LNCaP clone FGC (cell line): ENCODE data around the gene PIEZO2.

Source experiments
- DNase-seq: peaks from one replicate; pipeline ENCODE4 v3.0.0-alpha.2; 2011; ENCODE audit warnings: low read depth
- H3K4me3 ChIP-seq: 2 replicates; pipeline ENCODE4 v1.5.1; 2011; ENCODE audit warnings: mild to moderate bottlenecking, low read depth, low read length, control low read depth
- CTCF ChIP-seq: IDR thresholded peaks from 2 replicates; pipeline ENCODE4 v1.5.1; 2012; ENCODE audit warnings: mild to moderate bottlenecking; ENCODE audit not compliant: control insufficient read depth, insufficient read depth; ENCODE audit errors: extremely low read depth

Gene PIEZO2

DNA sequence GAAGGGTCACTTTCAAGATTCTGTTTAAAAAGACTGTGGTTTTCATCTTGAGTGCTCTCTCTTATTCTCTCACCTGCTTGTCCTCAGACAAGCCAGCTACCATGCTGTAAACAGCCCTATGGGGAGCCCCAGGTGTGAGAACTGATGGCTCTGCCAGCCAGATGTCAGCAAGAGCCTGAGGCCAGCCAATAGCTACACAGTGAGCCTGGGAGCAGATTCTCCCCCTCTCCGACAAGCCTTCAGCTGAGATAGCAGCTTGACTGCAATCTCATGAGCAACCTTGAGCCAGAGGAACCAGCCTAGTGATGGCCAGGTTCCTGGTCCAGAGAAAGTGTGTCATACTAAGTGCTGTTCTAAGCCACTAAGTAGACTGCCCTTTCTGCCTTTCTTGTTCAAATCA lies 351.5 kb downstream of the PIEZO2 start:
- H3K4me3 ChIP-seq, result no peak overlapping the region
- no peak for TF ChIP-seq CTCF
- DNase-seq, result no peak

GRCh38 chr18:10794771-10795170 lies 354.6 kb downstream of the PIEZO2 start:
- DNase-seq, result no peak
- H3K4me3 ChIP-seq, result no peak overlapping the region
- TF ChIP-seq CTCF, result no peak

- TF ChIP-seq CTCF, result no peak
- no peak for DNase-seq
- no peak overlapping the region for H3K4me3 ChIP-seq
Observed at GRCh38 chr18:10793730-10794370, 355.5 kb downstream of the PIEZO2 start.

DNA sequence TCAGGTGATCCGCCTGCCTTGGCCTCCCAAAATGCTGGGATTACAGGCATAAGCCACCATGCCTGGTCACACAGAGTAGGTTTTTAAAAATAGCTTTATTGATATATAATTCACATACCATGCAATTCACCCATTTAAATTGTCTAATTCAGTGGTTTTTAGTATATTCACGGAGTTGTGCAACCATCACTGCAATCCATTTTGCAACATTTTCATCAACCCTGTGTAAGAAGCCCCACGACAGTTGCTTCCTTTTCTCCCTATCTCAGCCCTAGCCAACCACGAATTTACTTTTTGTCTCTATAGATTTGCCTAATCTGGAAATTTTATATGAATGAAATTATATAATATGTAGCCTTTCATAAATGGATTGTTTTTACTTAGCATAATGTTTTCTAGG lies 357.2 kb downstream of the PIEZO2 start:
- no peak for TF ChIP-seq CTCF
- no peak for DNase-seq
- H3K4me3 ChIP-seq, result no peak overlapping the region

- TF ChIP-seq CTCF, result no peak
- no peak overlapping the region for H3K4me3 ChIP-seq
- no peak for DNase-seq
Observed at GRCh38 chr18:10791169-10791831, 358.1 kb downstream of the PIEZO2 start.

DNA sequence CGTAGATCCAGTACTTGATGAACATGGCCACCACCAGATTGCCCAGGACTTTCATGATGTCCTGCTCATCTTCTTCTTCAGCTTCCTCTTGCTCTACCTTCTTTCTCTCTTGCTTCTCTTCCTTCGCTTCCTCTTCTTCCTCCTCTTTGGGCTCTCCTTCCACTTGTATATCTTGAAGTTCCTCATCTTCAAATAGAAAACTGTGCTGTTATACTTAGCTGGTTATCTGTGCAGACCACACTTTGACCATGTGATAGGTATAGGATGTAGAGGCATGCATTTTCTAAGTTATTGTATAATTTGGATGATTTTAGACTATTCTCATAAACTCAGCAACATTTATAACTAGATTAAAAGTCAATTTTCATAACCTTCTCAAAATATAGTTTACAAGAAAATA lies 360.2 kb downstream of the PIEZO2 start:
- DNase-seq, result no peak
- H3K4me3 ChIP-seq, result no peak overlapping the region
- no peak for TF ChIP-seq CTCF
